GM18870 (cell line): Measurements from ENCODE around the gene PRPF4.
"Not testable (repeated sequence)": the region's sequence is repeated elsewhere in the genome, so short reads cannot be mapped to it uniquely, and the experiment has no call there.

ENCODE experiments used
- ATAC-seq: cut with Tn5 transposase; IDR thresholded peaks from one replicate; pipeline ENCODE4 v1.9.1; 2021; ENCODE audit warnings: moderate library complexity; ENCODE audit not compliant: unreplicated experiment

Gene PRPF4

DNA sequence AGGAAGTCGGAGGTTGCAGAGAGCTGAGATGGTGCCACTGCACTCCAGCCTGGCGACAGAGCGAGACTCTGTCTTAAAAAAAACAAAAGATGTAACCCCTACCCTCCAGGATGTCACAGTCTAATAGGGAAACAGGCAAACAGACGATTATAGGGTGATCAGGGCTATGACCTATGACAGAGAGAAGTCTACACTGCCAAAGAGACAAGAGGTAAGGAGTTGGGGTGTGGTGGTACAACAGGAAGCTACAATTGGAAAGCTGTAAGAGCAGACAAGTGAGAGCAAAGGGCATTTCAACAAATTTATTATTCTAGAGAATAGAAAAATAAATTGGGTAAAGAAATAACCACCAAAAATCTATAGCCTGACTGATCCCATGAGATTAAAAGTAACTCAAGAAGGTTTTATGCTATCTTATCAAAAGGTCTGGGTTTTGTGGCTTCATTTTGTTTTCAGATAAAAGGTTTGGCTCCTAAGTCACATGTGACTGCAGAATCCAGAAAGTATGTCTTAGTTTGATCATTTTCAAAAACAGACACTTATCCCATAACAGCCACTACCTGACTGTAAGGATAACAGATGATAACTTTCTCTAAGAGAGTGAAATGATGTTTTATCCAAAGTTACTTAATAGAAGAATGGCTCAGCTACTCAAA, 7.4 kb upstream of the PRPF4 start:
- ATAC-seq, result no peak

DNA sequence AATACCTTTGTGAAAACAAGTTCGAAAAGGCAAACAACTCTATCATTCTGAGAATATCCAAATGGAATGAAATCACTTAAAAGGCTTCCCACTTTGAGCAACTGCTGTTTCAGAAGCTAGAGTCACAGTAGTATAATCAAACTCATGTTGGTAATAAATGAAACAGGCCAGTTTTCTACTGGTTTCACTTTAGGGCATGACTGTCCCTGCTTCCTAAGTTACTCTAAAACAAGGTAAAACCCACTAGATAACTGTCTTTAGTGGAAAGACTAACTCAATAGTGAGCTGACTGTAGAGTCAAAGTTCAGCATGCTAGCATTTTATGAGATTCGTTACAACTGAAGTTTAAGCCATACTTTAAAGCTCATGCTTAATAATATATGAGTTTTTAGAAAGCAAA, 6.1 kb upstream of the PRPF4 start:
- no peak for ATAC-seq

DNA sequence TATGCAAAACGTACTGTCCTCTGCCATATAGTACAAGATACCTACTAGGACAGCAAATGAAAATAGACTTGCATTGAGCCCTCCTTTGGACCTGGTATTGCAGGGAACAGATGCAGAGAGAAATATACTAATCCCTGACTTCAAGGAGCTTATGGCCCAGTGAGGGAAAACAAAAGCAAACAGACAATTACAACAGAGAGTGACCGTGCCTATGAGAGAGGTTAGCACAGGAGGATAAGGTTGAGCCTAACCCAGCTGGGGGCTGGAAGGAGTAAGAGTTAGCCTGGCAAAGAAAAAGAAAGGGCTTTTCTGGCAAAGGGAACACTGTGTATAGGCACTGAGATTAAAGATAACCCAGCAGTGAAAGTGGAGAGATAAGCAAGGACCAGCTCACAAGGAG, 5.6 kb upstream of the PRPF4 start:
- no peak for ATAC-seq

GRCh38 chr9:113274474-113275156, 843 bp upstream of the PRPF4 start:
- ATAC-seq, result no peak

GRCh38 chr9:113278840-113279239, 3.4 kb downstream of the PRPF4 start:
- ATAC-seq, result no peak

DNA sequence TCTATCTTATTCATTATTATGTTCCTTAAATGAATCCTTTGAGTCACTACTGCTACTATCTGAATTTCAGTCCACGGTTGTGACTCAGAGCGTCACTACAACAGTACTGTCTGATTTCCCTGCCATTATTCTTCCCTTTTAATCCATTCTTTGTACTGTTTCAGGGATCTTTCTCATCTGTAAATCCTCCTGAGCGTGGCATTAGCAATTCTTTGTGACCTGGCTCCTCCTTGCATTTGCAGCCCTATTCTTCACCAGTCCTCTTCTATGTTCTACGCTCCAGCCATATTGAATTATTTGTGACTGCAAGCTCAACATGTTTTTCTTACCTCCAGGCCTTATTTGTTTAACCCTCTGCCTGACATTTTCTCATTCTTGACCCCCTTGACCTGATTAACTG, 5.9 kb downstream of the PRPF4 start:
- no peak for ATAC-seq

GRCh38 chr9:113289091-113289490, 13.6 kb downstream of the PRPF4 start:
- ATAC-seq, result no peak

DNA sequence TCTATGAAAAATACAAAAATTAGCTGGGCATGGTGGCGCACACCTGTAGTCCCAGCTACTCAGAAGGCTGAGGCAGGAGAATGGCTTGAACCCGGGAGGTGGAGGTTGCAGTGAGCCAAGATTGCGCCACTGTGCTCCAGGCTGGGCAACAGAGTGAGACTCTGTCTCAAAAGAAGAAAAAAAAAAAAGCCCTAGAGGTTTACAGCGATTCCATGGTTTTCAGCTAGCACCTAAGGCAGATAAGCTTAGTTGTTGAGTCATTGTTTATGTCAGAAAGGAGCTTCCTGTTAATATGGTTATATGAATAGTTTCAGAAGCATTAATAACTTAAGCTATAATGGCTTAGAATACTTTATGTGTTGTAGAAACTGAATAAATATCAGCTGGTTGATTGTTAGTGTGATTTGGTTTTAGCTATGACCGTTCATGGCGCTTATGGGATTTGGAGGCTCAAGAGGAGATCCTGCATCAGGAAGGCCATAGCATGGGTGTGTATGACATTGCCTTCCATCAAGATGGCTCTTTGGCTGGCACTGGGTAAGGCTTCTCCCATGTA, 14.7 kb downstream of the PRPF4 start:
- no peak for ATAC-seq

GRCh38 chr9:113293285-113293878, 17.9 kb downstream of the PRPF4 start:
- ATAC-seq, result no peak

GRCh38 chr9:113296247-113296646, 20.8 kb downstream of the PRPF4 start:
- ATAC-seq, result not testable (repeated sequence)

DNA sequence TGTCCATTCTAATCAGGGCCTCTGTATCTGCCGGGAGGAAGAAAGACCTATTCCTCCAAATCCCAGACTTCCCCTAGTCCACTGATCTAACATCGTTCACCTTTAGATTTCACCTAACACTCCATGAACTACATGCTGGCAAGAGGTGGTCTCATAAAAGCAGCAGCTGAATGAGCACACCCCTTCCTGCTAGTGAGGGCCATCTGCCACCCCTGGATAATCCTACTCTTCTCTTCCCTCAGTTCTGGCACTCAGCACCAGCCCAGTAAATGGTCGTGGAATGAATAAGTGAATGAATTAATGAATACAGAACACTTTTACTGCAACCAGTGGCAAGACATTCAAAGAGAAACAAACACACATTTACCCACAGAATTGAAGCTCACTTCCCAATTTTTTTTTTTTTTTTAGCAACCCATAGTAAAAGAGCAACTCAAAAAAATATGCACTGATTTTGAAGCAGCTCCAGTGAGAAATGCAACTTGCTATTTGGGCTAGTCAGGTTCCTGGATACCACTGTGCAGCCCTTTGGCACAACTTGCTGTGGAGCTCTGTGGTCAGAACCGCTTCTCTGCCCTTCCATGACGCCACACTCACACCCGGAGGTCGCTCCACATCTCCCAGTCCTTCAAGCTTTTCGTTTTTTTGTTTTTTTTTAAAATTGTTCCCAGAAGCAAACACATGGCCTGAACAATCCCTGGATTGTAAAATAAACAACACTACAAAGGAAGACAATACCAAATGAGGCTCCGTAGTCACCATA, 21.5 kb downstream of the PRPF4 start:
- ATAC-seq, result no peak

- ATAC-seq, result no peak
Observed at GRCh38 chr9:113298311-113298710, 22.9 kb downstream of the PRPF4 start.

GRCh38 chr9:113298924-113299770, 23.7 kb downstream of the PRPF4 start:
- no peak for ATAC-seq

GRCh38 chr9:113299800-113300292, 24.4 kb downstream of the PRPF4 start:
- ATAC-seq, result no peak

GRCh38 chr9:113301548-113301947, 26.1 kb downstream of the PRPF4 start:
- ATAC-seq, result no peak

GRCh38 chr9:113302792-113303418, 27.4 kb downstream of the PRPF4 start, which contains the start of gene RNF183:
RNF183 (minus strand) TSS chr9:113303376; CDS start chr9:113298184, 5,192 bp downstream.
- ATAC-seq, result no peak

DNA sequence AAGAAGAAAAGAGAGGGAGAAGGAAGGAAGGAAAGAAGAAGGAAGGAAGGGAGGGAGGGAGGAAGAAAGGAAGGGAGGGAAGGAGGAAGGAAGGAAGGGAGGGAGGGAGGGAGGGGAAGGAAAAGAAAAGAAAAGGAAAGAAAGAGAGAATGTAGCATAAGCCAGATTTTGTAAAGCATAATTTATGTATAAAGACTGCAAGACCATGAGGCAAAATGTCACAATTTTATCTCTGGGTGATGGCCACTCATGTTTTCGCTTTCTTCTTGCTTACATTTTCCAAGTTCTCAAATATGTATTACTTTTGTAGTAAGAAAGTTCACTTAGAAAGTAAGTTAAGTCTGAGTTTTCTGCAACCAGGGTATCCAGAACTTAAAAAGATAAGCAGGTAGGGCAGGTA, 31.1 kb downstream of the PRPF4 start:
- ATAC-seq, result no peak

GRCh38 chr9:113307396-113307975, 32.0 kb downstream of the PRPF4 start:
- ATAC-seq, result no peak

DNA sequence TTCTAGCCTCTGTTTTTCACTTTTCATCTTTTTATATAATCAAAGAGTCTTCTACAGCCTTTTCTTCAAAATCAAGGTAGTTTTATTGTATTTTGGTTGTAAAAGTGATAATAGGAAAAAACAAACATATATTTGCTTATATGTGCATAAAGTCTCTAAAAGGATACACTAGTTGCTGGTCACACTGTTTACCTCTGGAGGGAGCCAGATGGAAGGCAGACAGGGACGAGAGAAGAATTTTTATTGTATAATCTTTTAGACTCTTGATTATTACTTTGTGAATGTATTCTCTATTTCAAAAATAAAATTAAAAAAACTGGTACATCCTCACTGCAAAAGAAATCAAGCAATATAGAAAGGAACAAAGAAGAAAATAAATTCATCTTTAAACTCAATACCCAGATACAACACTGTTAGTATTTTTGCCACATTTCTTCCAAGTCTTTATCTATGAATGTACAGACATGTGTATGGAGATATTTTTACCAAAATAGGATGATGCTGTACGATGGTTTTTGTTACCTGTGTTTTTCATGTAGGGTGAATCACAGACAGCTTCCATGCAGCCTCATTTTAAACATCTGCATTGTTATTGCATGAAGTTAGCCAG, 33.9 kb downstream of the PRPF4 start:
- no peak for ATAC-seq
